ENCODE data around the gene TPK1.

DNA sequence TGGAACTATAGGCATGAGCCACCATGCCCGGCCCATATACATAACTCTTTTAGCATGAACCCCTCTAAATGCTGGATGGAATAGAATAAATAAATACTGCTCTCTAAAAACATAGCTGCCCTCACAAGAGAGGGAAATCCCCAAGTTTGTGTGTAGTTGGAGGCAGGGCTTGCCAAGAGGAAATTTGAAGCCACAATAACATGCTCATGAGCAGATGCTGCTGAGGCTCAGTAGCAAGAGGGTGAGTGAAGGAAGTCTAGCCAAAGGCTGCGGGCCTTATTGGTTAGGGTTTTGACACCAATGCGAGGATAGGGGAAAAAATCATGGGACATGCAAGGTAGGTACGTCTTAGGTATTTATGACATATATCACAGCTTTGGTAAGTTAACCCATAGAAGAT is 17.3 kb downstream of the TPK1 start:
- TF ChIP-seq, protein P1, sequence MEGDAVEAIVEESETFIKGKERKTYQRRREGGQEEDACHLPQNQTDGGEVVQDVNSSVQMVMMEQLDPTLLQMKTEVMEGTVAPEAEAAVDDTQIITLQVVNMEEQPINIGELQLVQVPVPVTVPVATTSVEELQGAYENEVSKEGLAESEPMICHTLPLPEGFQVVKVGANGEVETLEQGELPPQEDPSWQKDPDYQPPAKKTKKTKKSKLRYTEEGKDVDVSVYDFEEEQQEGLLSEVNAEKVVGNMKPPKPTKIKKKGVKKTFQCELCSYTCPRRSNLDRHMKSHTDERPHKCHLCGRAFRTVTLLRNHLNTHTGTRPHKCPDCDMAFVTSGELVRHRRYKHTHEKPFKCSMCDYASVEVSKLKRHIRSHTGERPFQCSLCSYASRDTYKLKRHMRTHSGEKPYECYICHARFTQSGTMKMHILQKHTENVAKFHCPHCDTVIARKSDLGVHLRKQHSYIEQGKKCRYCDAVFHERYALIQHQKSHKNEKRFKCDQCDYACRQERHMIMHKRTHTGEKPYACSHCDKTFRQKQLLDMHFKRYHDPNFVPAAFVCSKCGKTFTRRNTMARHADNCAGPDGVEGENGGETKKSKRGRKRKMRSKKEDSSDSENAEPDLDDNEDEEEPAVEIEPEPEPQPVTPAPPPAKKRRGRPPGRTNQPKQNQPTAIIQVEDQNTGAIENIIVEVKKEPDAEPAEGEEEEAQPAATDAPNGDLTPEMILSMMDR (IDR thresholded peaks at IDR 0.05) = no peak
- TF ChIP-seq EZH2 (IDR thresholded peaks at IDR 0.05) = no peak

Measured in neural progenitor cell (in vitro differentiated cells).